Measurements from ENCODE around the gene HCN3. TPM values are rescaled to one million over a fixed set of nuclear protein-coding genes. Genes with fewer than 3 reads are reported as not detected.

The HCN3 gene
- total RNA-seq, 1 experiment from 2014 or later: 19.6 TPM

DNA sequence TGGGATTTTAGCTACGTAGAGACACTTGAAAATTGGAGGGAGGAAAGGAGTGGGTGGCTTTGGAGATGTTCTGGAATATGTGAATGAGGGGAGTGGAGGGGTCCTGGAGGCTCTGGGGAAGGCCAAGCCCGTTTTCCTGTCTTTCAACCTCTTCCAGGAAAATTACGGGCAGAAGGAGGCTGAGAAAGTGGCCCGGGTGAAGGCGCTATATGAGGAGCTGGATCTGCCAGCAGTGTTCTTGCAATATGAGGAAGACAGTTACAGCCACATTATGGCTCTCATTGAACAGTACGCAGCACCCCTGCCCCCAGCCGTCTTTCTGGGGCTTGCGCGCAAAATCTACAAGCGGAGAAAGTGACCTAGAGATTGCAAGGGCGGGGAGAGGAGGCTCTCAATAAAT is 43.0 kb downstream of the HCN3 start:
- peak overlapping the region; percentile 90 for H3K4me3 Mint-ChIP-seq (ENCODE audit: low read depth, unreplicated experiment)
- H3K27me3 Mint-ChIP-seq (ENCODE audit: unreplicated experiment): no peaks in the 10 kb centered on the region
- TF ChIP-seq, protein P1, sequence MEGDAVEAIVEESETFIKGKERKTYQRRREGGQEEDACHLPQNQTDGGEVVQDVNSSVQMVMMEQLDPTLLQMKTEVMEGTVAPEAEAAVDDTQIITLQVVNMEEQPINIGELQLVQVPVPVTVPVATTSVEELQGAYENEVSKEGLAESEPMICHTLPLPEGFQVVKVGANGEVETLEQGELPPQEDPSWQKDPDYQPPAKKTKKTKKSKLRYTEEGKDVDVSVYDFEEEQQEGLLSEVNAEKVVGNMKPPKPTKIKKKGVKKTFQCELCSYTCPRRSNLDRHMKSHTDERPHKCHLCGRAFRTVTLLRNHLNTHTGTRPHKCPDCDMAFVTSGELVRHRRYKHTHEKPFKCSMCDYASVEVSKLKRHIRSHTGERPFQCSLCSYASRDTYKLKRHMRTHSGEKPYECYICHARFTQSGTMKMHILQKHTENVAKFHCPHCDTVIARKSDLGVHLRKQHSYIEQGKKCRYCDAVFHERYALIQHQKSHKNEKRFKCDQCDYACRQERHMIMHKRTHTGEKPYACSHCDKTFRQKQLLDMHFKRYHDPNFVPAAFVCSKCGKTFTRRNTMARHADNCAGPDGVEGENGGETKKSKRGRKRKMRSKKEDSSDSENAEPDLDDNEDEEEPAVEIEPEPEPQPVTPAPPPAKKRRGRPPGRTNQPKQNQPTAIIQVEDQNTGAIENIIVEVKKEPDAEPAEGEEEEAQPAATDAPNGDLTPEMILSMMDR (IDR thresholded peaks at IDR 0.05; ENCODE audit: unreplicated experiment): no peak
- no peaks in the 10 kb centered on the region for H3K9me3 Mint-ChIP-seq (ENCODE audit: low read depth, unreplicated experiment)
- peaks cover 32% of the 10 kb centered on the region for H3K4me1 Mint-ChIP-seq (ENCODE audit: low read depth, unreplicated experiment)
- BruUV-seq (replicated peaks): no TSS peak
- CTCF ChIA-PET: no interaction called here
- H3K36me3 Mint-ChIP-seq (ENCODE audit: insufficient read depth, unreplicated experiment): peaks cover 92% of the 10 kb centered on the region
- intact Hi-C loops (cut with micrococcal nuclease; ENCODE audit: unreplicated experiment): no loop called here
- peak overlapping the region; percentile 79 for H3K27ac Mint-ChIP-seq (ENCODE audit: unreplicated experiment)
- no peak for DNase-seq

DNA sequence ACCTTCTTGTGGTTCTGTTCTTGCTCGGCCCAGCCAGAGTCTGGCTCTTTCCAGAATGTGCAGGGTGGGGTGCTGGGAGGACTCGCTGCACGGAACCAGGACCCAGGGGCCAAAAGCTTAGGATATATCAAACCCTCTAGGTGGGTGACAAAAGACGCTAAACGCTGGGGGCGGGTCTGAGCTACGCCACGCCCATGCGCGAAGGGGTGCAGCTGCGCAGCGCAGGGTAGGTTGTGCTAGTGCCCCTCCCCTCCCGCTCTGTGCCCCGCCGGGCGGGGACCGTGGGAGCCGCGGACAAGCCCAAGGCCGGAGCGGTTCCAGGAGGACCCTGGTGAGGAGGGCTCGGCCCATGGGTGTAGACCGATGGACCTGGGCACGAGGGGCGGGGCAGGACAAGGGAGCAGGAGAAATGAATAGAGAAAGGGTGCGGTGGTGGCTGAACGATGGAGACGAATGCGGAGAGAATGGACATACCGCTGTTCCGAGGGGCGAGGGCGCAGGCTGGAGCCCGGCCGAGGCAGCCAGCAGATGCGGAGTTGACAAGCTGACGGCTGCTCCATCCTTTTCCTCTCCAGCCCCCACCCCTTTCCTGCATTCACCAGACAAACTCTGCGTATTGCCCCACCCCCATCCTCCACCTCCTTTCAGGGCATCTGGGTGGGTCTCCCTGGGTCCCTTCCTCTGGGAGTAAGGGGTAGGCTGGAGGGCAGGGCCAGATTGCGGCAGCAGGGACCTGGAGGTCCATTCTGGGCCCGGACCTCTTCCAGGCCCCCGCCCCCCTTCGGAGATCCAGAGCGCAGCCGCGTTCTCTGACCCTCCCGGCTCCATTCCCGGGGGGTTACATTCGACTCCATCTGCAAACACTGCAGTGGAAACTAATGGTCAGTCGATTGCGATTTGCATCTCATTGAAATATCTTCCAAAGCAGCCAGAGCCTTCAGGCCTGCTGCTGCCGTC is 43.7 kb downstream of the HCN3 start, which contains the start of gene RUSC1:
TSS of gene RUSC1 (plus strand) at position 234 of the 957 bp plus-strand sequence. CDS start 880 bp downstream, outside the sequence.
- peak within 1 kb of the TSS; percentile 90 for H3K4me3 Mint-ChIP-seq (ENCODE audit: low read depth, unreplicated experiment)
- no peaks in the 10 kb centered on the region for H3K9me3 Mint-ChIP-seq (ENCODE audit: low read depth, unreplicated experiment)
- TF ChIP-seq, protein P1 (IDR thresholded peaks at IDR 0.05; ENCODE audit: unreplicated experiment): no peak
- intact Hi-C loops (cut with micrococcal nuclease; ENCODE audit: unreplicated experiment): no loop called here
- H3K4me1 Mint-ChIP-seq (ENCODE audit: low read depth, unreplicated experiment): peaks cover 39% of the 10 kb centered on the region
- no peaks in the 10 kb centered on the region for H3K27me3 Mint-ChIP-seq (ENCODE audit: unreplicated experiment)
- no peak for DNase-seq
- peak within 1 kb of the TSS; percentile 79 for H3K27ac Mint-ChIP-seq (ENCODE audit: unreplicated experiment)
- BruUV-seq (replicated peaks): no TSS peak
- CTCF ChIA-PET: interaction anchor here (3.3 kb wide), 1 partner anchor 70 kb away, joined by 44 read pairs; no protein-coding TSS in a partner anchor
- peaks cover 92% of the 10 kb centered on the region for H3K36me3 Mint-ChIP-seq (ENCODE audit: insufficient read depth, unreplicated experiment)

DNA sequence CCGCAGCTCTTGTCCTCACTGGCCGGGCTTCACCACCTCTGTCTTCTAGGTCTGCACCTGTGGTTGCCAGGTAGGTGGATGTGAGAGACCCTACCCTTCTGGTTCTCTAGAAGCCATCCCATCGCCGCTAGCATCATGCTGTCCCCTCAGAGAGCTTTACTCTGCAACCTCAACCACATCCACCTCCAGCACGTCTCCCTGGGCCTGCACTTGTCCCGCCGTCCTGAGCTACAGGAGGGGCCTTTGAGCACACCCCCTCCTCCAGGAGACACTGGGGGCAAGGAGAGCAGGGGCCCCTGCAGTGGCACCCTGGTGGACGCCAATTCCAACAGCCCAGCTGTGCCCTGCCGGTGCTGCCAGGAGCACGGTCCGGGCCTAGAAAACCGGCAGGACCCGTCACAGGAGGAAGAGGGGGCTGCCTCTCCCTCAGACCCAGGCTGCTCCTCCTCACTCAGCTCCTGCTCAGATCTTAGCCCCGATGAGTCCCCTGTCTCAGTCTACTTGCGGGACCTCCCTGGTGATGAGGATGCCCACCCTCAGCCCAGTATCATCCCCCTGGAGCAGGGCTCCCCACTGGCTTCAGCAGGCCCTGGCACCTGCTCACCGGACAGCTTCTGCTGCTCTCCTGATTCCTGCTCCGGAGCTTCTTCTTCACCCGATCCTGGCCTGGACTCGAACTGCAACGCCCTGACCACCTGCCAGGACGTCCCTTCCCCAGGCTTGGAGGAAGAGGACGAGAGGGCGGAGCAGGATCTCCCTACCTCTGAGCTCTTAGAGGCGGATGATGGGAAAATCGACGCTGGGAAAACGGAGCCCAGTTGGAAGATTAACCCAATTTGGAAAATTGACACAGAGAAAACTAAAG is 44.6 kb downstream of the HCN3 start:
- intact Hi-C loops (cut with micrococcal nuclease; ENCODE audit: unreplicated experiment): loop anchor here (2.0 kb wide), 1 partner anchor 43 kb away; no protein-coding TSS in a partner anchor
- Mint-ChIP-seq H3K9me3 (ENCODE audit: low read depth, unreplicated experiment) (no peaks in the 10 kb centered on the region), H3K27me3 (ENCODE audit: unreplicated experiment) (no peaks in the 10 kb centered on the region), H3K4me1 (ENCODE audit: low read depth, unreplicated experiment) (peaks cover 46% of the 10 kb centered on the region), H3K4me3 (ENCODE audit: low read depth, unreplicated experiment) (peak overlapping the region; percentile 90), H3K36me3 (ENCODE audit: insufficient read depth, unreplicated experiment) (peaks cover 96% of the 10 kb centered on the region), H3K27ac (ENCODE audit: unreplicated experiment) (peak overlapping the region; percentile 61)
- CTCF ChIA-PET: interaction anchor here (0.7 to 3.4 kb wide), 5 partner anchors 10 to 71 kb away, joined by 3 to 44 read pairs (median 9); partner anchors contain the start of genes FDPS and HCN3
- no peak for DNase-seq
- BruUV-seq (replicated peaks): no TSS peak
- TF ChIP-seq, protein P1 (IDR thresholded peaks at IDR 0.05; ENCODE audit: unreplicated experiment): no peak

DNA sequence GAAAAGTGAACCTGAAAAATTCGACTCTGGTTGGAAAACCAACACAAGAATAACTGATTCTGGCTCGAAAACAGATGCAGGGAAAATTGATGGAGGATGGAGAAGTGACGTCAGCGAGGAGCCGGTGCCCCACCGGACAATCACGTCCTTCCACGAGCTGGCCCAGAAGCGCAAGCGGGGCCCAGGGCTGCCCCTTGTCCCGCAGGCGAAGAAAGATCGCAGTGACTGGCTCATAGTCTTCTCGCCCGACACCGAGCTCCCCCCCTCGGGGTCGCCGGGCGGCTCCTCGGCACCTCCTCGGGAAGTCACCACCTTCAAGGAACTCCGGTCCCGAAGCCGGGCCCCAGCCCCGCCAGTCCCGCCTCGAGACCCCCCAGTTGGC is 45.3 kb downstream of the HCN3 start:
- Mint-ChIP-seq H3K36me3 (ENCODE audit: insufficient read depth, unreplicated experiment) (peaks cover 96% of the 10 kb centered on the region), H3K27ac (ENCODE audit: unreplicated experiment) (peak overlapping the region; percentile 61), H3K9me3 (ENCODE audit: low read depth, unreplicated experiment) (no peaks in the 10 kb centered on the region), H3K27me3 (ENCODE audit: unreplicated experiment) (no peaks in the 10 kb centered on the region), H3K4me1 (ENCODE audit: low read depth, unreplicated experiment) (peaks cover 46% of the 10 kb centered on the region), H3K4me3 (ENCODE audit: low read depth, unreplicated experiment) (peak overlapping the region; percentile 90)
- no peak for DNase-seq
- intact Hi-C loops (cut with micrococcal nuclease; ENCODE audit: unreplicated experiment): loop anchor here (2.0 kb wide), 1 partner anchor 44 kb away; no protein-coding TSS in a partner anchor
- BruUV-seq (replicated peaks): TSS peak; percentile 7
- CTCF ChIA-PET: interaction anchor here (0.7 to 3.4 kb wide), 8 partner anchors 9 to 116 kb away, joined by 3 to 44 read pairs (median 8); partner anchors contain the start of genes FDPS and HCN3
- TF ChIP-seq, protein P1 (IDR thresholded peaks at IDR 0.05; ENCODE audit: unreplicated experiment): no peak

Measured in Calu3 (cell line).